Calu3 (cell line): ENCODE measurements around the gene LZTR1. TPM values are rescaled to one million over a fixed set of nuclear protein-coding genes. Genes with fewer than 3 reads are reported as not detected.

Source experiments
- BruUV-seq: library from RNA; stranded (reverse); fragments of 400-500 nt; replicated peaks from 2 replicates; lab custom pipeline; 2021; lab: Mats Ljungman, UMichigan
- CTCF ChIA-PET: fragments of 300-600 bp; sonication (Branson Sonifier 250); formaldehyde crosslinking; loops from one replicate; lab custom pipeline; 2022; ENCODE audit warnings: antibody characterized with exemption; lab: Charles Lee
- DNase-seq: peaks from one replicate; pipeline ENCODE4 v3.0.0; 2022
- H3K27ac Mint-ChIP-seq: one replicate; pipeline ENCODE4 v1.8.0; 2022; ENCODE audit warnings: mixed read lengths; ENCODE audit not compliant: unreplicated experiment
- H3K27me3 Mint-ChIP-seq: one replicate; pipeline ENCODE4 v1.8.0; 2022; ENCODE audit warnings: mixed read lengths; ENCODE audit not compliant: unreplicated experiment
- H3K36me3 Mint-ChIP-seq: one replicate; pipeline ENCODE4 v1.8.0; 2022; ENCODE audit warnings: mild to moderate bottlenecking, moderate library complexity, mixed read lengths; ENCODE audit not compliant: insufficient read depth, unreplicated experiment
- H3K4me1 Mint-ChIP-seq: one replicate; pipeline ENCODE4 v1.8.0; 2022; ENCODE audit warnings: mild to moderate bottlenecking, low read depth, mixed read lengths; ENCODE audit not compliant: unreplicated experiment
- H3K4me3 Mint-ChIP-seq: one replicate; pipeline ENCODE4 v1.8.0; 2022; ENCODE audit warnings: mild to moderate bottlenecking, low read depth, moderate library complexity, mixed read lengths; ENCODE audit not compliant: unreplicated experiment
- H3K9me3 Mint-ChIP-seq: one replicate; pipeline ENCODE4 v1.8.0; 2022; ENCODE audit warnings: low read depth, mixed read lengths; ENCODE audit not compliant: unreplicated experiment
- CTCF ChIP-seq: fragments of 200-600 bp; IDR thresholded peaks from one replicate; pipeline ENCODE4 v1.8.0; 2022; ENCODE audit warnings: antibody characterized with exemption; ENCODE audit not compliant: unreplicated experiment
- intact Hi-C: fragments of 100-400 bp; cut with micrococcal nuclease; formaldehyde crosslinking; loops from one replicate; pipeline ENCODE4 v1.10.0; 2022; ENCODE audit not compliant: unreplicated experiment
- total RNA-seq: library from RNA; stranded (reverse); gene quantifications from 2 replicates; pipeline ENCODE4 v1.2.3, GENCODE V29; 2022

LZTR1 gene
- total RNA-seq, 1 experiment from 2014 or later = 55.4 TPM

GRCh38 chr22:20999350-21000206 lies 17.5 kb downstream of the LZTR1 start:
- H3K4me3 Mint-ChIP-seq = peak overlapping the region; percentile 97
- TF ChIP-seq CTCF = no peak
- no TSS peak for BruUV-seq
- DNase-seq = no peak
- H3K4me1 Mint-ChIP-seq = peaks cover 9% of the 10 kb centered on the region
- H3K9me3 Mint-ChIP-seq = no peaks in the 10 kb centered on the region
- H3K27me3 Mint-ChIP-seq = no peaks in the 10 kb centered on the region
- peak overlapping the region; percentile 31 for H3K27ac Mint-ChIP-seq
- CTCF ChIA-PET = interaction anchor here (1.4 kb wide), 1 partner anchor 114 kb away, joined by 4 read pairs; no protein-coding TSS in a partner anchor
- peaks cover 78% of the 10 kb centered on the region for H3K36me3 Mint-ChIP-seq
- intact Hi-C loops = no loop called here

GRCh38 chr22:21000207-21000986 lies 18.3 kb downstream of the LZTR1 start:
- H3K36me3 Mint-ChIP-seq = peaks cover 73% of the 10 kb centered on the region
- no peaks in the 10 kb centered on the region for H3K9me3 Mint-ChIP-seq
- no peak for TF ChIP-seq CTCF
- no peak for DNase-seq
- BruUV-seq = no TSS peak
- intact Hi-C loops = no loop called here
- H3K27ac Mint-ChIP-seq = peak overlapping the region; percentile 63
- no peaks in the 10 kb centered on the region for H3K27me3 Mint-ChIP-seq
- H3K4me3 Mint-ChIP-seq = peak overlapping the region; percentile 97
- H3K4me1 Mint-ChIP-seq = peaks cover 9% of the 10 kb centered on the region
- CTCF ChIA-PET = no interaction called here

GRCh38 chr22:21000987-21001600 lies 19.0 kb downstream of the LZTR1 start:
- no peak for DNase-seq
- Mint-ChIP-seq H3K9me3 (no peaks in the 10 kb centered on the region), H3K27me3 (no peaks in the 10 kb centered on the region), H3K4me1 (peaks cover 9% of the 10 kb centered on the region), H3K27ac (peak overlapping the region; percentile 63), H3K36me3 (peaks cover 70% of the 10 kb centered on the region), H3K4me3 (peak overlapping the region; percentile 97)
- CTCF ChIA-PET = no interaction called here
- TF ChIP-seq CTCF = no peak
- intact Hi-C loops = no loop called here
- no TSS peak for BruUV-seq

- Mint-ChIP-seq H3K9me3 (no peaks in the 10 kb centered on the region), H3K4me1 (peaks cover 9% of the 10 kb centered on the region), H3K27me3 (no peaks in the 10 kb centered on the region), H3K4me3 (peak within 1 kb of the TSS; percentile 97), H3K36me3 (peaks cover 64% of the 10 kb centered on the region), H3K27ac (peak within 1 kb of the TSS; percentile 63)
- BruUV-seq = TSS peak; percentile 73
- intact Hi-C loops = no loop called here
- CTCF ChIA-PET = interaction anchor here (0.6 to 0.9 kb wide), 3 partner anchors 43 to 116 kb away, joined by 3 to 4 read pairs (median 4); no protein-coding TSS in a partner anchor
- peak; percentile 96 for DNase-seq
- no peak for TF ChIP-seq CTCF
Measured at GRCh38 chr22:21001601-21002325, 19.7 kb downstream of the LZTR1 start, which contains the start of gene THAP7. TSS of gene THAP7 (minus strand) at chr22:21002118. CDS start at chr22:21001911, 207 bp downstream.
